HFFc6 (cell line): ENCODE measurements around the gene GRID1. TPM values are rescaled to one million over a fixed set of nuclear protein-coding genes. Genes with fewer than 3 reads are reported as not detected.

Source experiments
- DNase-seq: peaks from one replicate; pipeline ENCODE4 v3.0.0-alpha.2; 2018
- H3K27ac Mint-ChIP-seq: 2 replicates; pipeline ENCODE4 v1.8.0; 2020; ENCODE audit warnings: mild to moderate bottlenecking, mixed read lengths
- H3K27me3 Mint-ChIP-seq: 2 replicates; pipeline ENCODE4 v1.8.0; 2021; ENCODE audit warnings: mild to moderate bottlenecking, moderate library complexity, mixed read lengths; ENCODE audit not compliant: insufficient read depth
- H3K36me3 Mint-ChIP-seq: 2 replicates; pipeline ENCODE4 v1.8.0; 2021; ENCODE audit warnings: low read depth, mixed read lengths
- H3K4me1 Mint-ChIP-seq: 2 replicates; pipeline ENCODE4 v1.8.0; 2020; ENCODE audit warnings: low read depth, mixed read lengths
- H3K4me3 Mint-ChIP-seq: 2 replicates; pipeline ENCODE4 v1.8.0; 2020; ENCODE audit warnings: mild to moderate bottlenecking, moderate library complexity, mixed read lengths
- H3K9me3 Mint-ChIP-seq: 2 replicates; pipeline ENCODE4 v1.8.0; 2020; ENCODE audit warnings: mild to moderate bottlenecking, mixed read lengths
- total RNA-seq, 6 experiments: library from RNA; stranded (reverse); fragmentation: NEBNext Ultra II Directional; extraction: Animal tissue kit (Norgen Biotek cat#: 25700); gene quantifications; 2 replicates in 1 of 6; 3 replicates in 5 of 6; pipeline ENCODE4 v1.2.3, GENCODE V29; 2021
- TF ChIP-seq, protein P1 (sequence below): fragments of 200-600 bp; sonication (generic); IDR thresholded peaks from 2 replicates; pipeline ENCODE4 v1.5.0; 2021; ENCODE audit warnings: antibody characterized with exemption, mild to moderate bottlenecking

GRID1 gene
- total RNA-seq, 6 experiments from 2014 or later = not detected

DNA sequence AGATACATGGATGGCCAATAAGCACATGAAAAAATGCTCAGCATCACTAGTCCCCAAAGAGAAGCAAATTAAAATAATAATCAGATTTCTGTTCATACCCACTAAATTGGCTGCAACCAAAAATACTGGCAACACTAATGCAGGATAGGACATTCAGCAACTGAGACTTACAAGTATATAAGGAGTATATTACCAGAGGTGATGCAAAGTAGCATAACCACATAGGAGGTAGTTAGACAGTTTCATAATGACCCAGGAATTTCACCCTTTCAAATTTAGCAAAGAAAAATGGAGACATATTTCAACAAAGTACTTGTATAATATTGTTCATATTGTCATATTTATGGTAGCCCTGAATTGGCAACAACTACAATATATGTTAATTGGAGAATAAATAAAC lies 727.8 kb downstream of the GRID1 start:
- H3K9me3 Mint-ChIP-seq = peaks cover 33% of the 10 kb centered on the region
- no peak for DNase-seq
- no peaks in the 10 kb centered on the region; the same call in 1 of the 2 replicates for H3K4me1 Mint-ChIP-seq
- TF ChIP-seq, protein P1, sequence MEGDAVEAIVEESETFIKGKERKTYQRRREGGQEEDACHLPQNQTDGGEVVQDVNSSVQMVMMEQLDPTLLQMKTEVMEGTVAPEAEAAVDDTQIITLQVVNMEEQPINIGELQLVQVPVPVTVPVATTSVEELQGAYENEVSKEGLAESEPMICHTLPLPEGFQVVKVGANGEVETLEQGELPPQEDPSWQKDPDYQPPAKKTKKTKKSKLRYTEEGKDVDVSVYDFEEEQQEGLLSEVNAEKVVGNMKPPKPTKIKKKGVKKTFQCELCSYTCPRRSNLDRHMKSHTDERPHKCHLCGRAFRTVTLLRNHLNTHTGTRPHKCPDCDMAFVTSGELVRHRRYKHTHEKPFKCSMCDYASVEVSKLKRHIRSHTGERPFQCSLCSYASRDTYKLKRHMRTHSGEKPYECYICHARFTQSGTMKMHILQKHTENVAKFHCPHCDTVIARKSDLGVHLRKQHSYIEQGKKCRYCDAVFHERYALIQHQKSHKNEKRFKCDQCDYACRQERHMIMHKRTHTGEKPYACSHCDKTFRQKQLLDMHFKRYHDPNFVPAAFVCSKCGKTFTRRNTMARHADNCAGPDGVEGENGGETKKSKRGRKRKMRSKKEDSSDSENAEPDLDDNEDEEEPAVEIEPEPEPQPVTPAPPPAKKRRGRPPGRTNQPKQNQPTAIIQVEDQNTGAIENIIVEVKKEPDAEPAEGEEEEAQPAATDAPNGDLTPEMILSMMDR = no peak
- 0 out of 2 replicates have a peak, but pooled peaks cover 4% of the 10 kb centered on the region for H3K36me3 Mint-ChIP-seq
- no peak overlapping the region for H3K27ac Mint-ChIP-seq
- no peak overlapping the region for H3K4me3 Mint-ChIP-seq
- H3K27me3 Mint-ChIP-seq = 0 out of 2 replicates have a peak, but pooled peaks cover 2% of the 10 kb centered on the region

DNA sequence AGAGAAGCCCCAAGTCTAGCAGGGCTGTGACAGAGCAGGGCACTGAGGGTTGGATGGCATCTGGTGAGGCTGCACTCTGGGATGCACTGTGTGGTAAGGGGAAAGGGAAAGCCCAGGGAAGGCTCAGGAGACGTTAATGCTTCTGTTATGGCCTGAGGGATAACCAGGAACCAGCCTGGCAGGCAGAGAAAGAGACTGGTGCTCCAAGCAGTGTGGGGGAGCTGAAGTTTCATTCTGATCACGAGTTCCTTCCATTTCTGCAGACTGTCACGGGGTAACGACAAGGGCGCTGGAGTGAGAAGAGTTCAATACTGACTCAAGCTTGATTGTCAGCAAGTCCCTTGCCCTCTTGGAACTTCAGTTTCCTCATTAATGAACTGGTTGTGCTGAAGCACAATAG lies 730.9 kb downstream of the GRID1 start:
- no peaks in the 10 kb centered on the region for H3K27me3 Mint-ChIP-seq
- peaks cover 30% of the 10 kb centered on the region for H3K9me3 Mint-ChIP-seq
- no peak for DNase-seq
- H3K27ac Mint-ChIP-seq = no peak overlapping the region
- TF ChIP-seq, protein P1 = no peak
- no peaks in the 10 kb centered on the region for H3K4me1 Mint-ChIP-seq
- H3K4me3 Mint-ChIP-seq = no peak overlapping the region
- H3K36me3 Mint-ChIP-seq = 0 out of 2 replicates have a peak, but pooled peaks cover 4% of the 10 kb centered on the region

DNA sequence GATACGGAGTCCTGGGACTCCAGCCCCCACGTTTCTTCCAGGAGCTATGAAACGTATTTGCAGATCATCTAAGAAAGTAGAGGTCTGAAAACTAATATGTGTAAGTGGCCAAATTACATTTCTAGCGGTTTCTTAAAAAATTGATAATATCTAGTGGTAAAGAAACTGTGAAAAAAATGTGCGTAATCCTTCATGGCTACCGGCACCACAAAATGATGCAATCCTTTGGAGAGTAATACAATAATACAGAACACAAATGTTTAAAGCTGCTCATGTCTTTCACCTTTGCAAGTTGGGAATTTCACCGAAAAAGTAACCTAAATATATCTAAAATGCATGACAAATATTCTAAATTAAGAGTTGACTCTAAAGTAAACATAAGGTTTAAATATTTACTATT lies 742.1 kb downstream of the GRID1 start:
- no peaks in the 10 kb centered on the region for H3K4me1 Mint-ChIP-seq
- TF ChIP-seq, protein P1 = no peak
- H3K4me3 Mint-ChIP-seq = no peak overlapping the region
- no peaks in the 10 kb centered on the region for H3K36me3 Mint-ChIP-seq
- no peak for DNase-seq
- no peak overlapping the region for H3K27ac Mint-ChIP-seq
- H3K27me3 Mint-ChIP-seq = peaks cover 4% of the 10 kb centered on the region
- peaks cover 29% of the 10 kb centered on the region for H3K9me3 Mint-ChIP-seq

DNA sequence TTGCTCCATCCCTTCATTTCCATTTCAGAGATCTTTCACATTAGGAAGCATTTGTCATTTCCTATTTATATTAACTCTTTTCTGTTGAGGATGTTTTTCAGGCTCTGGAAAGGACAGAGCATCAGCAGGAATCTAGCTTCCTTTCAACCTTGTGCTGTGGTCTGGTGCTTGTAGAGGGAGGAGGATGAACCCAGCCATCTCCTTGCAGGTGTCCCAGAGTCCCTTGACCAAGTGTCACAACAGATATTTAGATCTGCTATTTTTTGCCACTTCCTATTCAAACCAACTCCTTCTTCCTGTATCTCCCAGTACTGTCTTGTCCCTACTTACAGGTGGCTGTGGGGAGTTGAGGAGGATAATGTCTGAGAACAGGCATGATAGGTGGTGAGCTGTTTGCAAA lies 742.8 kb downstream of the GRID1 start:
- H3K27me3 Mint-ChIP-seq = peaks cover 4% of the 10 kb centered on the region
- no peaks in the 10 kb centered on the region for H3K36me3 Mint-ChIP-seq
- DNase-seq = no peak
- no peak overlapping the region for H3K27ac Mint-ChIP-seq
- no peak overlapping the region for H3K4me3 Mint-ChIP-seq
- no peaks in the 10 kb centered on the region for H3K4me1 Mint-ChIP-seq
- TF ChIP-seq, protein P1 = no peak
- H3K9me3 Mint-ChIP-seq = peaks cover 36% of the 10 kb centered on the region

DNA sequence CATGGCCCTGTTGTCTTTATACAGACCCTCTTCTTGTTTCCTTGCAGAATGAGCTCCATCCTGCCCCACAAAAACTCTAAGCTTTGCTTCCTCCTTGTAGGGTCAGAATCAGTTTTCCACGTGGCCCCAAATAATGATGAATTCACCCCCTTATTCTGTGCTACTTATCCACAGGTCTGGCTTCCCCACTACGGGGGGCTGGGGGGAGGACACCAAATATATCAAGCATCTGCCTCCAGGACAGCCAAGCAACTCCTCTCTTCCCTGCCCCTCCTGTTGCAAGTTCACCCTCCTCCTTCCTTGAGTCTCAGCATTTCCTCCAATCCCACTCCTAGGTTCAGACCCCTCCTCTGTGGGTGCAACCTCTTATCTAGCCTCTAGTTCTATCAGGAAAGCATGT lies 743.3 kb downstream of the GRID1 start:
- Mint-ChIP-seq H3K4me1 (no peaks in the 10 kb centered on the region), H3K4me3 (no peak overlapping the region), H3K27me3 (peaks cover 4% of the 10 kb centered on the region), H3K27ac (no peak overlapping the region), H3K9me3 (peaks cover 40% of the 10 kb centered on the region), H3K36me3 (no peaks in the 10 kb centered on the region)
- no peak for DNase-seq
- TF ChIP-seq, protein P1 = no peak

DNA sequence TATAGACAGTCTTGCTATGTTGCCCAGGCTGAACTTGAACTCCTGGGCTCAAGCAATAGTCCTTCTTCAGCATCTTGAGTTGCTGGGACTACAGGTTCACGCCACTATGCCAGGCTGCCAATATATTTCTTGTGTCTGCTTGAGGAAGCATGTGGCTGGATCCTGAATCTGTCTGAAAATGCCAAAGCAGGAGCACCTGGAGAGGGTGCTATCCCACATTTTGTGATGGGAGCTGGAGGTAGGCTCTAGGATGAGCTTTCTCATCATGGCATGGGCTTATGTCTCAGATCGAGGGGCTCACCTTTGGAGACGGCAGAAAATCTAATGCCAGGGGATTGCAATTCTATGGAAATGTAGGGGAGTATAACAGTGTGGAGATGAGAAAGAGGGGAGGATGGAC lies 744.2 kb downstream of the GRID1 start:
- Mint-ChIP-seq H3K36me3 (no peaks in the 10 kb centered on the region), H3K27ac (no peak overlapping the region)
- TF ChIP-seq, protein P1 = no peak

More for the DNA sequence above, 744.2 kb downstream of the GRID1 start:
- DNase-seq = no peak
- peaks cover 46% of the 10 kb centered on the region for H3K9me3 Mint-ChIP-seq
- H3K4me3 Mint-ChIP-seq = no peak overlapping the region
- peaks cover 4% of the 10 kb centered on the region for H3K27me3 Mint-ChIP-seq
- H3K4me1 Mint-ChIP-seq = no peaks in the 10 kb centered on the region
